Measurements from ENCODE around the gene CPM. TPM values are rescaled to one million over a fixed set of nuclear protein-coding genes. Genes with fewer than 3 reads are reported as not detected.

CPM gene
- total RNA-seq, 1 donor from 2014 or later: 1.0 TPM

GRCh38 chr12:68896881-68897540, 36.0 kb downstream of the CPM start:
- Mint-ChIP-seq H3K4me3 (ENCODE audit: unreplicated experiment) (no peak overlapping the region), H3K36me3 (ENCODE audit: unreplicated experiment) (no peaks in the 10 kb centered on the region)
- no peak for DNase-seq (ENCODE audit: extremely low spot score, unreplicated experiment)

GRCh38 chr12:68894276-68894855, 38.6 kb downstream of the CPM start:
- Mint-ChIP-seq H3K4me3 (ENCODE audit: unreplicated experiment) (no peak overlapping the region), H3K4me1 (ENCODE audit: unreplicated experiment) (no peaks in the 10 kb centered on the region), H3K9me3 (ENCODE audit: unreplicated experiment) (no peaks in the 10 kb centered on the region), H3K27ac (ENCODE audit: unreplicated experiment) (no peak overlapping the region), H3K36me3 (ENCODE audit: unreplicated experiment) (no peaks in the 10 kb centered on the region), H3K27me3 (ENCODE audit: unreplicated experiment) (peaks cover 24% of the 10 kb centered on the region)
- TF ChIP-seq CTCF (IDR thresholded peaks at IDR 0.05): no peak
- DNase-seq (ENCODE audit: extremely low spot score, unreplicated experiment): peak; percentile 17

More at GRCh38 chr12:68896881-68897540, 36.0 kb downstream of the CPM start:
- Mint-ChIP-seq H3K27ac (ENCODE audit: unreplicated experiment) (no peak overlapping the region), H3K4me1 (ENCODE audit: unreplicated experiment) (no peaks in the 10 kb centered on the region), H3K9me3 (ENCODE audit: unreplicated experiment) (no peaks in the 10 kb centered on the region), H3K27me3 (ENCODE audit: unreplicated experiment) (peaks cover 33% of the 10 kb centered on the region)
- TF ChIP-seq CTCF (IDR thresholded peaks at IDR 0.05): no peak

- H3K4me1 Mint-ChIP-seq (ENCODE audit: unreplicated experiment): no peaks in the 10 kb centered on the region
- no peak for TF ChIP-seq CTCF (IDR thresholded peaks at IDR 0.05)
These were observed 39.2 kb downstream of the CPM start for GRCh38 chr12:68893741-68894140.

GRCh38 chr12:68893201-68893600, 39.8 kb downstream of the CPM start:
- TF ChIP-seq CTCF (IDR thresholded peaks at IDR 0.05): no peak
- no peaks in the 10 kb centered on the region for H3K36me3 Mint-ChIP-seq (ENCODE audit: unreplicated experiment)
- H3K9me3 Mint-ChIP-seq (ENCODE audit: unreplicated experiment): no peaks in the 10 kb centered on the region
- peaks cover 27% of the 10 kb centered on the region for H3K27me3 Mint-ChIP-seq (ENCODE audit: unreplicated experiment)
- no peak overlapping the region for H3K4me3 Mint-ChIP-seq (ENCODE audit: unreplicated experiment)
- no peaks in the 10 kb centered on the region for H3K4me1 Mint-ChIP-seq (ENCODE audit: unreplicated experiment)
- peak; percentile 64 for DNase-seq (ENCODE audit: extremely low spot score, unreplicated experiment)
- H3K27ac Mint-ChIP-seq (ENCODE audit: unreplicated experiment): no peak overlapping the region

More at GRCh38 chr12:68893741-68894140, 39.2 kb downstream of the CPM start:
- H3K27me3 Mint-ChIP-seq (ENCODE audit: unreplicated experiment): peaks cover 24% of the 10 kb centered on the region
- no peak overlapping the region for H3K4me3 Mint-ChIP-seq (ENCODE audit: unreplicated experiment)
- DNase-seq (ENCODE audit: extremely low spot score, unreplicated experiment): peak; percentile 56
- H3K9me3 Mint-ChIP-seq (ENCODE audit: unreplicated experiment): no peaks in the 10 kb centered on the region
- H3K27ac Mint-ChIP-seq (ENCODE audit: unreplicated experiment): no peak overlapping the region
- no peaks in the 10 kb centered on the region for H3K36me3 Mint-ChIP-seq (ENCODE audit: unreplicated experiment)

GRCh38 chr12:68891141-68891540, 41.8 kb downstream of the CPM start:
- Mint-ChIP-seq H3K4me1 (ENCODE audit: unreplicated experiment) (no peaks in the 10 kb centered on the region), H3K27me3 (ENCODE audit: unreplicated experiment) (peaks cover 20% of the 10 kb centered on the region), H3K9me3 (ENCODE audit: unreplicated experiment) (no peaks in the 10 kb centered on the region), H3K27ac (ENCODE audit: unreplicated experiment) (no peak overlapping the region), H3K36me3 (ENCODE audit: unreplicated experiment) (no peaks in the 10 kb centered on the region), H3K4me3 (ENCODE audit: unreplicated experiment) (no peak overlapping the region)
- TF ChIP-seq CTCF (IDR thresholded peaks at IDR 0.05): no peak
- DNase-seq (ENCODE audit: extremely low spot score, unreplicated experiment): no peak

Measured in osteocyte (in vitro differentiated cells).